NCI-H2029 treated with DMSO at 0.1 percent for 48 hours (cell line): ENCODE measurements around the gene UMODL1.

Experiments
- DNase-seq: peaks from one replicate; lab custom pipeline; 2025; lab: John Stamatoyannopoulos, UW

UMODL1 gene

GRCh38 chr21:42149656-42150473, 78.7 kb downstream of the UMODL1 start:
- DNase-seq: no peak

- no peak for DNase-seq
These were observed 79.5 kb downstream of the UMODL1 start for GRCh38 chr21:42150474-42151085.

- DNase-seq: no peak
These were observed 80.2 kb downstream of the UMODL1 start for GRCh38 chr21:42151148-42151947.

GRCh38 chr21:42151948-42152220, 80.8 kb downstream of the UMODL1 start:
- DNase-seq: peak; percentile 27

GRCh38 chr21:42153046-42153686, 82.0 kb downstream of the UMODL1 start:
- no peak for DNase-seq

GRCh38 chr21:42153746-42154145, 82.6 kb downstream of the UMODL1 start:
- DNase-seq: no peak

- DNase-seq: no peak
These were observed 83.3 kb downstream of the UMODL1 start for GRCh38 chr21:42154237-42155044.

GRCh38 chr21:42155045-42155855, 84.1 kb downstream of the UMODL1 start:
- DNase-seq: no peak

GRCh38 chr21:42156690-42157605, 85.8 kb downstream of the UMODL1 start:
- DNase-seq: peak; percentile 35

GRCh38 chr21:42157606-42158310, 86.6 kb downstream of the UMODL1 start:
- DNase-seq: no peak

- no peak for DNase-seq
These were observed 87.7 kb downstream of the UMODL1 start for GRCh38 chr21:42158846-42159245.

GRCh38 chr21:42159560-42160110, 88.5 kb downstream of the UMODL1 start:
- no peak for DNase-seq

GRCh38 chr21:42160111-42160721, 89.1 kb downstream of the UMODL1 start:
- no peak for DNase-seq

GRCh38 chr21:42160765-42161164, 89.6 kb downstream of the UMODL1 start:
- DNase-seq: no peak

- no peak for DNase-seq
These were observed 90.4 kb downstream of the UMODL1 start for GRCh38 chr21:42161401-42161955.

- no peak for DNase-seq
These were observed 91.0 kb downstream of the UMODL1 start for GRCh38 chr21:42161956-42162681.

GRCh38 chr21:42162831-42163510, 91.9 kb downstream of the UMODL1 start:
- DNase-seq: no peak
